Kidney epithelial cell (primary cell): ENCODE data around the gene CST11. TPM values are rescaled to one million over a fixed set of nuclear protein-coding genes. Genes with fewer than 3 reads are reported as not detected.

Source experiments
- DNase-seq: peaks from one replicate; pipeline ENCODE4 v3.0.0-alpha.2; 2010; ENCODE audit warnings: low read depth
- H3K27me3 ChIP-seq: 2 replicates; pipeline ENCODE4 v1.6.0; 2011; ENCODE audit warnings: low read length; ENCODE audit not compliant: control insufficient read depth, insufficient read depth
- H3K36me3 ChIP-seq: 2 replicates; pipeline ENCODE4 v1.5.1; 2011; ENCODE audit warnings: low read length; ENCODE audit not compliant: control insufficient read depth, insufficient read depth
- H3K4me3 ChIP-seq: 2 replicates; pipeline ENCODE4 v1.5.1; 2011; ENCODE audit warnings: low read depth, mild to moderate bottlenecking, control low read depth, low read length
- total RNA-seq: library from RNA; depleted of rRNA; stranded (reverse); fragments of >200 nt; gene quantifications from 2 replicates; pipeline ENCODE4 v1.2.3, GENCODE V29; 2015
- TF ChIP-seq, protein P1 (sequence below): IDR thresholded peaks from 2 replicates; pipeline ENCODE4 v1.5.1; 2011; ENCODE audit warnings: mild to moderate bottlenecking, moderate library complexity, low read length, control low read depth, inconsistent platforms; ENCODE audit not compliant: insufficient read depth, poor library complexity, severe bottlenecking

CST11 gene
- total RNA-seq, 1 donor from 2014 or later = not detected

DNA sequence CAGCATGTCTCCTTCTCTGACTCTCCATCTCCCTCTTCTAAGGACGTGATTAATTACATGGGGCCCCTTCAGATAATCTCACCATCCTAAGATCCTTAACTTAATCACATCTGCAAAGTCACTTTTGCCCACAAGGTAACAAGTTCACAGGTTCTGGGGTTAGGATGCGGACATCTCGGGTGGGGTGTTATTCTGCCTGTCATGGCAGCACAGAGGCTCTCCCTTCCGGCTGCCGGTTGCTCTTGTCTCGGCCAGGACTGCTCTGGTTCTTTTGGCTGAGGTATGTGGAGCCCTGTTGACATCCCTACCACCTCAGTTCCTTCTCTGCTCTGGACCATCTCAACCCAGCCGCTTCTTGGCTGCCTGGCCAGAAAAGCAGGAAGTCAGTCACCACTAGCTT, 4.2 kb upstream of the CST11 start:
- TF ChIP-seq, protein P1, sequence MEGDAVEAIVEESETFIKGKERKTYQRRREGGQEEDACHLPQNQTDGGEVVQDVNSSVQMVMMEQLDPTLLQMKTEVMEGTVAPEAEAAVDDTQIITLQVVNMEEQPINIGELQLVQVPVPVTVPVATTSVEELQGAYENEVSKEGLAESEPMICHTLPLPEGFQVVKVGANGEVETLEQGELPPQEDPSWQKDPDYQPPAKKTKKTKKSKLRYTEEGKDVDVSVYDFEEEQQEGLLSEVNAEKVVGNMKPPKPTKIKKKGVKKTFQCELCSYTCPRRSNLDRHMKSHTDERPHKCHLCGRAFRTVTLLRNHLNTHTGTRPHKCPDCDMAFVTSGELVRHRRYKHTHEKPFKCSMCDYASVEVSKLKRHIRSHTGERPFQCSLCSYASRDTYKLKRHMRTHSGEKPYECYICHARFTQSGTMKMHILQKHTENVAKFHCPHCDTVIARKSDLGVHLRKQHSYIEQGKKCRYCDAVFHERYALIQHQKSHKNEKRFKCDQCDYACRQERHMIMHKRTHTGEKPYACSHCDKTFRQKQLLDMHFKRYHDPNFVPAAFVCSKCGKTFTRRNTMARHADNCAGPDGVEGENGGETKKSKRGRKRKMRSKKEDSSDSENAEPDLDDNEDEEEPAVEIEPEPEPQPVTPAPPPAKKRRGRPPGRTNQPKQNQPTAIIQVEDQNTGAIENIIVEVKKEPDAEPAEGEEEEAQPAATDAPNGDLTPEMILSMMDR = no peak
- no peaks in the 10 kb centered on the region for H3K27me3 ChIP-seq
- DNase-seq = no peak
- H3K4me3 ChIP-seq = no peak overlapping the region
- no peaks in the 10 kb centered on the region for H3K36me3 ChIP-seq

DNA sequence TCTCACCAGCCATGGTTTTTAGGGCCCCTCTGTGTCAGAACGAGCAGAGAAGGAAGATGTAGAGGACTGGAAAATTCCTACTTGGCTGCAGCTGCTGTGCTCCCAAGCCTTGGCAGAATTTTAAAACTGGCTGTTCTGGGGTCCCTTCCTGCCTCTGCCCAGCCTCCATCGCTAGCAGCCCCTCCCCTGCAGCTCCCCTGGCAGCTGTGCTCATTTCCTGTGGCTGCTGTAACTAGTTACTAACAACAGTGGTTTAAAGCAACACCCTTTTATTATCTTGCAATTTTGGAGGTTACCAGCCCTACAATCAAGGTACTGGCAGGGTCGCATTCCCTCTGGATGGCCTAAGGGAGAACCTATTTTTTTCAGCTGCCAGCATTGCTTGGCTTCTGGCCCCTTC, 3.7 kb upstream of the CST11 start:
- H3K4me3 ChIP-seq = no peak overlapping the region
- TF ChIP-seq, protein P1 = no peak
- no peaks in the 10 kb centered on the region for H3K27me3 ChIP-seq
- no peak for DNase-seq
- H3K36me3 ChIP-seq = no peaks in the 10 kb centered on the region

DNA sequence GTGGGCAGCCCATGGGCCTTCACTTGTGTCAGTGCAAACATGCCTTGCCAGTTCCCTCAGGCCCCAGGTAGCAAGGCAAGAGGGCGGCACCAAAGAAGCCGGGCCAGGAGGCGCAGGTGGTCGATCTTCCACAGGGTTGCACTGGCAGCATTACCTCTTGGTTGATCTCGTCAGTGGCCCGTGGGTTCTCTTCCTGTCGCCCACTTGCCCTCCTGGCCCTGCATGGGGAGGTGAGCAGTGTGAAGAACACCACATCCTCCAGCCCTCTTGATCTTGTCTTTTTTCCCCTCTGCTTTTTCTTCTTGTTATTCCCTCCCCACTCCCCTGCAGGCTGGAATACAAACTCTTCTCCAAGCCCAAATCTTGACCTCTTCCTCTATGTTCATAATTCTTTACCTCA, 3.0 kb upstream of the CST11 start:
- no peaks in the 10 kb centered on the region for H3K36me3 ChIP-seq
- TF ChIP-seq, protein P1 = no peak

DNA sequence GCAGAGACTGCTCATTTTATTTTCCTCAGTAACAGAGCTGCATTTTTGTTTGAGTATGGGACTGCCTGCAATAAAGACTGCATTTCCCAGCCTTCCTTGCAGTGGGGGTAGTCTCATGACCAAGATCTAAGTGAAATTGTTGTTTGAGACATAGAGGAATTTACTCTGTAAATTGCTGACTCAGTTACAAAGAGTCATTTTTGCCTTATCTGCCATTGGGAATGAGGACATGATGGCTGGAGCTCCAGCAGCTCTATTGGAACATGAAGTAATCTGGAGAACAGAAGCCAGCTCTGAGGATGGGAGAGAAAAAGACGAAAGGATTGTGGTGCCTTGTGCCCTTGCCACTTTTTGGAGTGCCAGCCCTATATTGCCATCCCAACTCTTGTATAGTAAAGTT, 2.1 kb upstream of the CST11 start:
- no peak for DNase-seq
- Histone ChIP-seq H3K4me3 (no peak overlapping the region), H3K36me3 (no peaks in the 10 kb centered on the region), H3K27me3 (no peaks in the 10 kb centered on the region)
- TF ChIP-seq, protein P1 = no peak

More for the DNA sequence above, 3.0 kb upstream of the CST11 start:
- DNase-seq = no peak
- H3K4me3 ChIP-seq = no peak overlapping the region
- no peaks in the 10 kb centered on the region for H3K27me3 ChIP-seq

DNA sequence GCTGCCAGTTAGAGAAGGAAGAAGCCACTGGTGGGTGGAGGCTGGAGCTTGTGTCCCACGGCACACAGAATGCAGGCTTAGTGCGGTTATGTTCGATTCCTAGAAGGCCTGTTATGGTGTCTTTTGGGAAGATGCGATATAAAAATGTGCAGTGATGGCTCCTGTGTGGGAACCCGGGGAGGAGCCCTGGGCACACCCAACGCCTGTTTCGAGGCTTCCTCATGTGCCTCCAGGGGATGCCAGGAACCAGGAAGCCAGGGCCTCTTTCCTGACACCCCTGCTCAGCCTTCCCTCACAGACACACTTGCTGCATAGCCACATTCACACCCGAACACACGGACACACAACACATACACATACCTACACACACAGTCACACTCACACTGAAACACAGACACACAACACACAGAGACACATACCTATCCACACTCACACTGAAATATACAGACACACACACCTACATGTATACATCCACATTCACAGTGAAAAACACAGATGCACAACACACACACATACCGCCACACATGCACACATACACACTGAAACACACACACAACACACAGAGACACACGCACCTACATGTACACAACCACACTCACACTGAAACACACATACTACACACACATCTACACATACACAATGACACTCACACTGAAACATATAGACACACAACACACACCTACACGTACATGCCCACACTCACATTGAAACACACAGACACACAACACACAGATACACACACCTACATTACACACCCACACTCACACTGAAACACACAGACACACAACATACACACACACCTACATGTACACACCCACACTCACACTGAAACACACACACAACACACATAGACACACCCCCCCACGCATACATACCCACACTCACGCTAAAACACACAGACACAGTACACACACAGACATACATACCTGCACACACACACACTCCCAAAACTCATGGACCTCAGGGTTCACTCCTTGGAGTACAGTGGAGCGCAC, 1.2 kb upstream of the CST11 start:
- H3K27me3 ChIP-seq = no peaks in the 10 kb centered on the region
- H3K36me3 ChIP-seq = no peaks in the 10 kb centered on the region
- TF ChIP-seq, protein P1 = no peak
- no peak overlapping the region for H3K4me3 ChIP-seq
- no peak for DNase-seq

DNA sequence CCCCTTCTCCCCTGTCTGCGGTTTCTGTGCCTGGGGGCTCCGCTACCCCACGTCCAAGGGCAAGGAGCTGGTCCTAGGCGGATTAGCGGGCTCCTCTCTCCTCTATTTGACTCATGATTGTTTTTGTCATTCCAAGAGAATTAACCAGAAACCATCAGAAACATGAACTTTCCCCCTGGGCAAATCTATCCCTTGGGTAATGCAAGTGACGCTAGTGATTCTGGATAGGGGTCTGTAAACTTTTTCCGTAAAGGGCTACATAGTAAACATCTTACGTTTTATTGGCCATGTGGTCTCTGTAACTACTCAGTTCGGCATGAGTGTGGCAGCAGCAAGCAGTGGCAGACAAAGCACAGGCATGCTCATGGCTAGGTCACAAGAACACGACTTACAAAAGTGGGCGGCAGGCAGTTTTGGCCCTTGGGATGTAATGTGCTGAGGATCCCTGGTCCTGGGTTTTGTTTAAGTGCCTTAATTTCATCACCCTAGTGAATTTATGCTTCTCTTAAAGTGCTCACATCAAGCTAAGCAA, 654 bp downstream of the CST11 start:
- DNase-seq = no peak
- TF ChIP-seq, protein P1 = no peak
- Histone ChIP-seq H3K4me3 (no peak overlapping the region), H3K27me3 (no peaks in the 10 kb centered on the region), H3K36me3 (no peaks in the 10 kb centered on the region)
